SK-N-MC (cell line): Measurements from ENCODE around the gene NEK1.
"Not testable (repeated sequence)": the region's sequence is repeated elsewhere in the genome, so short reads cannot be mapped to it uniquely, and the experiment has no call there.

Source experiments
- DNase-seq: peaks from one replicate; pipeline ENCODE4 v3.0.0-alpha.2; 2011; ENCODE audit warnings: low read depth, low spot score
- H3K27ac ChIP-seq: fragments of 200-600 bp; sonication (generic); 2 replicates; pipeline ENCODE4 v1.5.1; 2016; ENCODE audit warnings: mixed run types
- H3K36me3 ChIP-seq: fragments of 200-600 bp; sonication (generic); 2 replicates; pipeline ENCODE4 v1.6.1; 2017; ENCODE audit warnings: antibody characterized with exemption, low read length, mixed read lengths; ENCODE audit not compliant: insufficient read depth
- H3K4me3 ChIP-seq: fragments of 200-600 bp; sonication (generic); 2 replicates; pipeline ENCODE4 v1.5.1; 2016
- H3K9ac ChIP-seq: fragments of 200-600 bp; sonication (generic); 2 replicates; pipeline ENCODE4 v1.8.0; 2017; ENCODE audit warnings: mixed run types, mixed read lengths; ENCODE audit not compliant: insufficient read length
- H3K9me3 ChIP-seq: fragments of 200-600 bp; sonication (generic); 2 replicates; pipeline ENCODE4 v1.6.1; 2017; ENCODE audit warnings: low read depth, mild to moderate bottlenecking, antibody characterized with exemption, low read length, moderate library complexity, mixed read lengths
- EZH2 ChIP-seq: fragments of 200-600 bp; sonication (generic); IDR thresholded peaks from one replicate; pipeline ENCODE4 v1.6.1; 2017; ENCODE audit warnings: antibody characterized with exemption
- FOXP2 ChIP-seq: optimal IDR thresholded peaks from 2 replicates; pipeline ENCODE3; 2011; ENCODE audit warnings: mild to moderate bottlenecking, moderate library complexity; ENCODE audit not compliant: insufficient read depth; ENCODE audit errors: extremely low read length, control extremely low read depth
- POLR2AphosphoS5 ChIP-seq: IDR thresholded peaks from 2 replicates; pipeline ENCODE4 v1.6.1; 2012; ENCODE audit warnings: mild to moderate bottlenecking, low read depth, low read length, borderline replicate concordance

The NEK1 gene

GRCh38 chr4:169437299-169438047, 174.9 kb downstream of the NEK1 start:
- Histone ChIP-seq H3K9me3 (no peaks in the 10 kb centered on the region), H3K36me3 (no peaks in the 10 kb centered on the region), H3K4me3 (no peak overlapping the region), H3K9ac (no peak overlapping the region), H3K27ac (no peak overlapping the region)
- DNase-seq: no peak
- TF ChIP-seq FOXP2: no peak
- no peak for TF ChIP-seq EZH2
- no peak for TF ChIP-seq POLR2AphosphoS5

GRCh38 chr4:169436734-169437133, 175.6 kb downstream of the NEK1 start:
- DNase-seq: no peak

GRCh38 chr4:169428376-169428775, 184.0 kb downstream of the NEK1 start:
- no peak for DNase-seq

More at GRCh38 chr4:169436734-169437133, 175.6 kb downstream of the NEK1 start:
- Histone ChIP-seq H3K9me3 (no peaks in the 10 kb centered on the region), H3K9ac (no peak overlapping the region), H3K4me3 (no peak overlapping the region), H3K36me3 (no peaks in the 10 kb centered on the region), H3K27ac (no peak overlapping the region)
- TF ChIP-seq EZH2 (no peak), POLR2AphosphoS5 (no peak), FOXP2 (no peak)

GRCh38 chr4:169427727-169428126, 184.7 kb downstream of the NEK1 start:
- not testable (repeated sequence) for DNase-seq, H3K4me3 ChIP-seq, H3K27ac ChIP-seq, H3K9ac ChIP-seq, H3K36me3 ChIP-seq, H3K9me3 ChIP-seq

More at GRCh38 chr4:169428376-169428775, 184.0 kb downstream of the NEK1 start:
- no peaks in the 10 kb centered on the region for H3K9me3 ChIP-seq
- H3K36me3 ChIP-seq: no peaks in the 10 kb centered on the region
- H3K27ac ChIP-seq: no peak overlapping the region
- no peak overlapping the region for H3K9ac ChIP-seq
- H3K4me3 ChIP-seq: no peak overlapping the region
- no peak for TF ChIP-seq FOXP2
- TF ChIP-seq POLR2AphosphoS5: no peak
- no peak for TF ChIP-seq EZH2

GRCh38 chr4:169420291-169420690, 192.1 kb downstream of the NEK1 start:
- TF ChIP-seq POLR2AphosphoS5: no peak
- TF ChIP-seq EZH2: no peak
- TF ChIP-seq FOXP2: no peak
- Histone ChIP-seq H3K9me3 (no peaks in the 10 kb centered on the region), H3K36me3 (no peaks in the 10 kb centered on the region), H3K9ac (no peak overlapping the region), H3K27ac (no peak overlapping the region), H3K4me3 (no peak overlapping the region)
- DNase-seq: no peak

GRCh38 chr4:169418846-169419245, 193.5 kb downstream of the NEK1 start:
- H3K27ac ChIP-seq: no peak overlapping the region
- H3K4me3 ChIP-seq: no peak overlapping the region
- H3K36me3 ChIP-seq: no peaks in the 10 kb centered on the region
- no peak for TF ChIP-seq POLR2AphosphoS5
- no peak for DNase-seq
- no peak overlapping the region for H3K9ac ChIP-seq
- H3K9me3 ChIP-seq: no peaks in the 10 kb centered on the region

GRCh38 chr4:169417629-169418282, 194.6 kb downstream of the NEK1 start:
- no peak for TF ChIP-seq POLR2AphosphoS5
- TF ChIP-seq EZH2: no peak
- no peak for TF ChIP-seq FOXP2
- H3K9me3 ChIP-seq: no peaks in the 10 kb centered on the region
- no peak overlapping the region for H3K4me3 ChIP-seq
- no peak for DNase-seq
- no peak overlapping the region for H3K9ac ChIP-seq
- H3K27ac ChIP-seq: no peak overlapping the region
- no peaks in the 10 kb centered on the region for H3K36me3 ChIP-seq

GRCh38 chr4:169416997-169417396, 195.4 kb downstream of the NEK1 start:
- H3K36me3 ChIP-seq: no peaks in the 10 kb centered on the region
- H3K9me3 ChIP-seq: no peaks in the 10 kb centered on the region
- no peak overlapping the region for H3K9ac ChIP-seq
- H3K27ac ChIP-seq: no peak overlapping the region
- no peak for TF ChIP-seq FOXP2
- H3K4me3 ChIP-seq: no peak overlapping the region
- no peak for DNase-seq

- TF ChIP-seq FOXP2: no peak
- no peak for TF ChIP-seq EZH2
- no peak for TF ChIP-seq POLR2AphosphoS5
- DNase-seq: no peak
- Histone ChIP-seq H3K27ac (no peak overlapping the region), H3K4me3 (no peak overlapping the region), H3K9me3 (no peaks in the 10 kb centered on the region), H3K9ac (no peak overlapping the region), H3K36me3 (no peaks in the 10 kb centered on the region)
Observed at GRCh38 chr4:169416461-169416860, 195.9 kb downstream of the NEK1 start.
